ENCODE data around the gene PCMTD2.

The PCMTD2 gene

DNA sequence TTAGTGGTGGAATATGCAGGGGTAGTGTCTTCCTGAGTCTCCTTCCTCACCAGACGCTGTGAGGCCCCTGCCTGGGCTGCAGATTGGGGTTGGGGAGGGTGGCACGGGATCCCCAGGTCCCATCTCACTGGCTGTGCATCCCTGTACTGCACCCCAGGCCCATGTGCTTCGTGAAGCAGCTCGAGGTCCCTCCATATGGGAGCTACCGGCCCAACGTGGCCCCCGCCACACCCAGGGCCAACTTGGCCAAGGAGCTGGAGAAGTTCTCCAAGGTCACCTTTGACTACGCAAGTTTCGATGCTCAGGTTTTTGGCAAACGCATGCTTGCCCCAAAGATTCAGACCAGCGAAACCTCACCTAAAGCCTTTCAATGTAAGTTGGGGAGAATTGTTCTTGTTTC lies 38.6 kb upstream of the PCMTD2 start:
- Histone ChIP-seq H3K4me1 (ENCODE audit: insufficient read depth, low read length) (peaks cover 29% of the 10 kb centered on the region), H3K36me3 (ENCODE audit: insufficient read depth, low read length) (no peaks in the 10 kb centered on the region), H3K9me3 (ENCODE audit: low read length) (no peaks in the 10 kb centered on the region), H3K4me3 (ENCODE audit: low read depth in 1 of 2, low read length in 2 of 2) (no peak overlapping the region), H3K27ac (ENCODE audit: low read depth, low read length) (no peak overlapping the region), H3K27me3 (ENCODE audit: control insufficient read depth in 1 of 2, insufficient read depth in 2 of 2, low read length in 2 of 2) (no peaks in the 10 kb centered on the region), H3K9ac (ENCODE audit: low read length) (no peak overlapping the region)

DNA sequence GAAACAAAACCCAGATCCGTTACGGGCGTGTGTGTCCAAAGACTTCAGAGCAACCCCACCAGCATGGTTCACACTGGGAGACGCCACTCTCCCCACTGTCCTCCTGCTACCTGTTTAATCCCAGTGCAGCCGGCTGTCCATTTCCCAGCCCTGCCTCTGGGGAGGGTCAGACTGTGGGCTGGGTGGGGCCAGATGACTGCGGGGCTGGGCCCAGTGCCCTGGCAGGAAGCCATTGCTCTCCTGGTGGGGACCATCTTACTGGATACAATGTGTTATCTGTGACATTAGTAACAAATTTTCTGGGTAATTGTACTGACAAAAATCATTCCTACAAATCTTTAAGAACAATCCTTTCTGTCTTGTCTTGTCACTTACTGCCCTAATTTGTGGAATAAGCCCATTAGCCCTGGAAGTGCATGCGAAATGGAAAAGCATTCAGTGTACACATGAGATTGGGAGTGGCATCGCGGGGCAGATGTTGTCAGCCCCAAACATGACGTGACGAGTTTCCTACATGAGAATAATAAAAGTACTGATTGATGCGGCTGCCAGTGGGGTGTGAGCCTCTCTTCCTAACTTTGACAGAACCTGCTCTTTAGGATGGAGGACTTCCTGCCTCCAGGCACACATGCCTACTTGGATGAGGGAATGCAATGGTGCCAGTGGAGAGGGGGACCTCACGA lies 37.9 kb upstream of the PCMTD2 start:
- Histone ChIP-seq H3K4me1 (ENCODE audit: insufficient read depth, low read length) (peaks cover 25% of the 10 kb centered on the region), H3K9ac (ENCODE audit: low read length) (no peak overlapping the region), H3K36me3 (ENCODE audit: insufficient read depth, low read length) (no peaks in the 10 kb centered on the region), H3K9me3 (ENCODE audit: low read length) (no peaks in the 10 kb centered on the region), H3K4me3 (ENCODE audit: low read depth in 1 of 2, low read length in 2 of 2) (no peak overlapping the region), H3K27me3 (ENCODE audit: control insufficient read depth in 1 of 2, insufficient read depth in 2 of 2, low read length in 2 of 2) (no peaks in the 10 kb centered on the region), H3K27ac (ENCODE audit: low read depth, low read length) (no peak overlapping the region)

GRCh38 chr20:64219202-64219601 lies 36.3 kb upstream of the PCMTD2 start:
- Histone ChIP-seq H3K4me3 (ENCODE audit: low read depth in 1 of 2, low read length in 2 of 2) (no peak overlapping the region), H3K36me3 (ENCODE audit: insufficient read depth, low read length) (no peaks in the 10 kb centered on the region), H3K27me3 (ENCODE audit: control insufficient read depth in 1 of 2, insufficient read depth in 2 of 2, low read length in 2 of 2) (no peaks in the 10 kb centered on the region), H3K27ac (ENCODE audit: low read depth, low read length) (no peak overlapping the region), H3K9ac (ENCODE audit: low read length) (no peak overlapping the region), H3K9me3 (ENCODE audit: low read length) (no peaks in the 10 kb centered on the region), H3K4me1 (ENCODE audit: insufficient read depth, low read length) (peaks cover 11% of the 10 kb centered on the region)

GRCh38 chr20:64219730-64220129 lies 35.8 kb upstream of the PCMTD2 start:
- H3K9ac ChIP-seq (ENCODE audit: low read length): no peak overlapping the region
- H3K9me3 ChIP-seq (ENCODE audit: low read length): no peaks in the 10 kb centered on the region
- H3K4me3 ChIP-seq (ENCODE audit: low read depth in 1 of 2, low read length in 2 of 2): no peak overlapping the region
- H3K4me1 ChIP-seq (ENCODE audit: insufficient read depth, low read length): peaks cover 15% of the 10 kb centered on the region
- H3K27ac ChIP-seq (ENCODE audit: low read depth, low read length): no peak overlapping the region
- no peaks in the 10 kb centered on the region for H3K36me3 ChIP-seq (ENCODE audit: insufficient read depth, low read length)
- no peaks in the 10 kb centered on the region for H3K27me3 ChIP-seq (ENCODE audit: control insufficient read depth in 1 of 2, insufficient read depth in 2 of 2, low read length in 2 of 2)

DNA sequence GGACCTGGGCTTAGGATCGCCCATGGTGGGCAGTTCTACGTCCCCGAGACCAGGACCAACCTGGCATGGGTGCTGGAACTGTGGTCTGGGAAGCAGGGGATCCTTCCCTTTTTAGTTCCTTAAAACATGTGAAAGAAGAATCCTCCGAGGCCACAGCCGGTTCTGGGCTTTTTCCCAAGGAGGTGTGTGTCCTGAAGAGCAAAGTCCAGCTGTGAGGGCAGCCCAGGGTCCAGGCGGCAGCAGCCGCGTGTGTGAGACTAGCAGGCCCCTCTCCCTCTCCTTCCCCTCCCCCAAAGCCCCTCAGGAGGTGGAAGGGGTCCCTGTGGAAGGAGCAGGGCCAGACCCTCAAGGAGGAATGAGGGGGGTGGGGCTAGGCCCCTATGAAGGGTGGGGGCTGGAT lies 35.1 kb upstream of the PCMTD2 start:
- Histone ChIP-seq H3K36me3 (ENCODE audit: insufficient read depth, low read length) (no peaks in the 10 kb centered on the region), H3K27ac (ENCODE audit: low read depth, low read length) (no peak overlapping the region)

GRCh38 chr20:64220891-64221527 lies 34.5 kb upstream of the PCMTD2 start:
- peaks cover 12% of the 10 kb centered on the region for H3K4me1 ChIP-seq (ENCODE audit: insufficient read depth, low read length)
- H3K27ac ChIP-seq (ENCODE audit: low read depth, low read length): no peak overlapping the region
- H3K4me3 ChIP-seq (ENCODE audit: low read depth in 1 of 2, low read length in 2 of 2): no peak overlapping the region
- no peak overlapping the region for H3K9ac ChIP-seq (ENCODE audit: low read length)
- H3K27me3 ChIP-seq (ENCODE audit: control insufficient read depth in 1 of 2, insufficient read depth in 2 of 2, low read length in 2 of 2): no peaks in the 10 kb centered on the region
- H3K36me3 ChIP-seq (ENCODE audit: insufficient read depth, low read length): no peaks in the 10 kb centered on the region
- H3K9me3 ChIP-seq (ENCODE audit: low read length): no peaks in the 10 kb centered on the region

More for the DNA sequence above, 35.1 kb upstream of the PCMTD2 start:
- no peak overlapping the region for H3K9ac ChIP-seq (ENCODE audit: low read length)
- peaks cover 16% of the 10 kb centered on the region for H3K4me1 ChIP-seq (ENCODE audit: insufficient read depth, low read length)
- H3K9me3 ChIP-seq (ENCODE audit: low read length): no peaks in the 10 kb centered on the region
- H3K27me3 ChIP-seq (ENCODE audit: control insufficient read depth in 1 of 2, insufficient read depth in 2 of 2, low read length in 2 of 2): no peaks in the 10 kb centered on the region
- H3K4me3 ChIP-seq (ENCODE audit: low read depth in 1 of 2, low read length in 2 of 2): no peak overlapping the region

- no peaks in the 10 kb centered on the region for H3K9me3 ChIP-seq (ENCODE audit: low read length)
- H3K4me3 ChIP-seq (ENCODE audit: low read depth in 1 of 2, low read length in 2 of 2): no peak overlapping the region
- no peaks in the 10 kb centered on the region for H3K36me3 ChIP-seq (ENCODE audit: insufficient read depth, low read length)
- no peak overlapping the region for H3K9ac ChIP-seq (ENCODE audit: low read length)
- no peaks in the 10 kb centered on the region for H3K27me3 ChIP-seq (ENCODE audit: control insufficient read depth in 1 of 2, insufficient read depth in 2 of 2, low read length in 2 of 2)
- no peak overlapping the region for H3K27ac ChIP-seq (ENCODE audit: low read depth, low read length)
- peaks cover 8% of the 10 kb centered on the region for H3K4me1 ChIP-seq (ENCODE audit: insufficient read depth, low read length)
Measured at GRCh38 chr20:64222291-64222735, 33.2 kb upstream of the PCMTD2 start.

GRCh38 chr20:64222851-64223525 lies 32.6 kb upstream of the PCMTD2 start:
- no peaks in the 10 kb centered on the region for H3K36me3 ChIP-seq (ENCODE audit: insufficient read depth, low read length)
- no peak overlapping the region for H3K4me3 ChIP-seq (ENCODE audit: low read depth in 1 of 2, low read length in 2 of 2)
- no peak overlapping the region for H3K27ac ChIP-seq (ENCODE audit: low read depth, low read length)
- H3K27me3 ChIP-seq (ENCODE audit: control insufficient read depth in 1 of 2, insufficient read depth in 2 of 2, low read length in 2 of 2): no peaks in the 10 kb centered on the region
- no peak overlapping the region for H3K9ac ChIP-seq (ENCODE audit: low read length)
- H3K9me3 ChIP-seq (ENCODE audit: low read length): no peaks in the 10 kb centered on the region
- H3K4me1 ChIP-seq (ENCODE audit: insufficient read depth, low read length): peaks cover 8% of the 10 kb centered on the region

DNA sequence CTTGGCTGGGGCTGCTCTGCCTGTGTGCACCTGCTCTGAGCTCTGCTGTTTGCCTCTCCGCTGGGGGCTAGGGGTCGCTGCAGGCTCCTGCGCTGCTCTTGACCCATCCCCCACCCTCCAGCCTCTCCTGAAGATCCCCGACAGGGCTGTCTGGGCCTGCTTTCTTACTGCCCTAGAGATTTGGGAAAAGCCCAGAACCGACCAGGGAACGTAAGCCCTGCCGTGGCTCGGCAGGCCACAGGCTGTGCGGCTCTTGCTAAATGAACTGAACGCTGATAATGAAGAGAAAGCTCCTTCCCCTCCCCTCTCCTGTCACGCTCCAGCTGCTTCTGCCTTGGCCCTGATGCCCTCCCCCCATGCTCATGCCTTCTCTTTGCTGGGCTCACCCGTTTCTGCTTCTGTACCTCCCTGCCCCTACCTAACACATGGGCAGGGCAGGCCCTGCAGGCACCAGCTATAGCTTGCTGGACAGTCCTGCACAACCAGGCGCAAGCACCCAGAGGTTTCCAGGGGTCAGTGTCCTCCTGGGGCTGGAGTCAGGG lies 32.0 kb upstream of the PCMTD2 start:
- Histone ChIP-seq H3K9me3 (ENCODE audit: low read length) (no peaks in the 10 kb centered on the region), H3K36me3 (ENCODE audit: insufficient read depth, low read length) (no peaks in the 10 kb centered on the region), H3K4me3 (ENCODE audit: low read depth in 1 of 2, low read length in 2 of 2) (no peak overlapping the region), H3K27me3 (ENCODE audit: control insufficient read depth in 1 of 2, insufficient read depth in 2 of 2, low read length in 2 of 2) (no peaks in the 10 kb centered on the region), H3K4me1 (ENCODE audit: insufficient read depth, low read length) (peaks cover 8% of the 10 kb centered on the region), H3K27ac (ENCODE audit: low read depth, low read length) (no peak overlapping the region), H3K9ac (ENCODE audit: low read length) (no peak overlapping the region)

- Histone ChIP-seq H3K27me3 (ENCODE audit: control insufficient read depth in 1 of 2, insufficient read depth in 2 of 2, low read length in 2 of 2) (no peaks in the 10 kb centered on the region), H3K27ac (ENCODE audit: low read depth, low read length) (no peak overlapping the region), H3K4me1 (ENCODE audit: insufficient read depth, low read length) (peaks cover 8% of the 10 kb centered on the region), H3K36me3 (ENCODE audit: insufficient read depth, low read length) (no peaks in the 10 kb centered on the region), H3K9me3 (ENCODE audit: low read length) (no peaks in the 10 kb centered on the region), H3K9ac (ENCODE audit: low read length) (no peak overlapping the region), H3K4me3 (ENCODE audit: low read depth in 1 of 2, low read length in 2 of 2) (no peak overlapping the region)
Measured at GRCh38 chr20:64224351-64225170, 31.0 kb upstream of the PCMTD2 start.

DNA sequence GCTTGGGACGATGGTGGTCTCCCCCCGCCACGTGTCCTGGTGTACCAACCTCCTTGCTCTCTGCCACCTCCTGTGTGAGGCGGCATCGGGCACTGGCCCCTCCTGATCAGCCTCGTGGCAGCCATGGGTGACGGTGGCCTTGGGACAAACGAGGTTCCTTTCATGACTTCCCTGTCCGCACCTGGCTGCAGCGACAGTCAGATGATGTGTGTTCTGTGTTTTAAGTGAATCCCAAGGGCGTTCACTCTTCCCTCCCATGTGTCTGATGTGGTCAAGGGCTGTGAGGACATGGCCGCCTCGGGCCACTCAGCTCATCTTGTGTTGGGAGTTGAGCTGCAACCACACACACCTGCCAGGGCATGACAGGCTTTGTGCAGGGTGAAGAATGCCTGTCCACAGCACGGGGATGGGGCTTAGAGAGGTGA lies 30.4 kb upstream of the PCMTD2 start:
- Histone ChIP-seq H3K9me3 (ENCODE audit: low read length) (no peaks in the 10 kb centered on the region), H3K9ac (ENCODE audit: low read length) (no peak overlapping the region)

More for the DNA sequence above, 30.4 kb upstream of the PCMTD2 start:
- H3K36me3 ChIP-seq (ENCODE audit: insufficient read depth, low read length): no peaks in the 10 kb centered on the region
- H3K4me1 ChIP-seq (ENCODE audit: insufficient read depth, low read length): peaks cover 8% of the 10 kb centered on the region
- H3K27me3 ChIP-seq (ENCODE audit: control insufficient read depth in 1 of 2, insufficient read depth in 2 of 2, low read length in 2 of 2): no peaks in the 10 kb centered on the region
- H3K4me3 ChIP-seq (ENCODE audit: low read depth in 1 of 2, low read length in 2 of 2): no peak overlapping the region
- H3K27ac ChIP-seq (ENCODE audit: low read depth, low read length): no peak overlapping the region

Measured in muscle layer of colon (tissue), 2 donors.